ENCODE measurements around the gene ISM1.

ISM1 gene

DNA sequence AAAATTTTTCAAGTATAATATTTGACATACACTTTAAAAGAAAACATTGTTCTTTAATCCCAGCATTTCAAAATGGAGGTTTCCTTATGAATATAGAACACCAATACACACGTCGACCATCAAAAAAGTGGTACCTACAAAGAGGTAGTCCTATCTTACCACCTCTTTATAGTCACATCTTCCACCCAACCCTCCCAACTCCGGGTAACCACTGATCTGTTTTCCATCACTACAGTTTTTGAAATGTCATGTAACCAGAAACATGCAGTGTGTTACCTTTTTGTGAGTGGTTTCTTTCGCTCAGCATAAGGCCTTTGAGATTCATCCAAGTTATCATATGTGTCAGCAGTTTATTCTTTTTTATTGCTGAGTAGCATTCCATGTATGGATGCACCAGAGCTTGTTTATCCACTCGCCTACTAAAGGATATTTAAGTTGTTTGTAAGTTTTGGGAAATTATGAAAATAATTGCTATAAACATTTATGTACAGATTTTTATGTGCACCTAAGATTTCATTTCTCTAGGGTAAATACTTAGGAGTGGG is 104.8 kb downstream of the ISM1 start:
- FAIRE-seq (no peak), DNase-seq (ENCODE audit: insufficient read length) (no peak)
- no peak for TF ChIP-seq TAF1 (IDR thresholded peaks at IDR 0.05; ENCODE audit: borderline replicate concordance, low read depth, low read length)
- TF ChIP-seq POLR2A (IDR thresholded peaks at IDR 0.05; ENCODE audit: low read depth, low read length) = no peak
- no peak for TF ChIP-seq POLR2AphosphoS5 (IDR thresholded peaks at IDR 0.05; ENCODE audit: low read depth, low read length)

GRCh38 chr20:13331536-13331935 is 110.5 kb downstream of the ISM1 start:
- DNase-seq (ENCODE audit: insufficient read length) (no peak), FAIRE-seq (no peak)
- TF ChIP-seq POLR2A (IDR thresholded peaks at IDR 0.05; ENCODE audit: low read depth, low read length) (no peak), POLR2AphosphoS5 (IDR thresholded peaks at IDR 0.05; ENCODE audit: low read depth, low read length) (no peak), TAF1 (IDR thresholded peaks at IDR 0.05; ENCODE audit: borderline replicate concordance, low read depth, low read length) (no peak)

- TF ChIP-seq TAF1 (IDR thresholded peaks at IDR 0.05; ENCODE audit: borderline replicate concordance, low read depth, low read length) (no peak), POLR2A (IDR thresholded peaks at IDR 0.05; ENCODE audit: low read depth, low read length) (no peak), POLR2AphosphoS5 (IDR thresholded peaks at IDR 0.05; ENCODE audit: low read depth, low read length) (no peak)
- FAIRE-seq (no peak), DNase-seq (ENCODE audit: insufficient read length) (no peak)
Measured at GRCh38 chr20:13333036-13333435, 112.0 kb downstream of the ISM1 start.

DNA sequence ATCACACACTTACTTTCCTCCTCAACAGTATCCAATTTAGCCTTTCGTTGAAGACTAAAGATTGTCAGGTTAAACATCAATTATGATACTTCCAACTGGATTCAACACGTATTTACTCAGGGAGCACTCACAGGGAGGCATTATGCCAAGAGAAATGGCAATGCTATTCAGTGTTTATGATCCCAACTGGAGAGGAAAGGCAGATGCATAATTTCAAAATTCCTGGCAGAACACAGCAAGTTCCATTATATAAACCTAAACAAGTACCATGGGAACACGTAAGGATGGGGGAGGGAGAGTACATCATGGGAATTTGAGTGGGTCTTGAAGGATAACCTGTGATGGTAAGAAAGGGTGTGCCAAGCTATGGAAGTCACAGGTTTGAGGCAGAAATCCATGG is 112.7 kb downstream of the ISM1 start:
- no peak for TF ChIP-seq POLR2A (IDR thresholded peaks at IDR 0.05; ENCODE audit: low read depth, low read length)
- no peak for TF ChIP-seq POLR2AphosphoS5 (IDR thresholded peaks at IDR 0.05; ENCODE audit: low read depth, low read length)
- TF ChIP-seq TAF1 (IDR thresholded peaks at IDR 0.05; ENCODE audit: borderline replicate concordance, low read depth, low read length) = no peak
- DNase-seq (ENCODE audit: insufficient read length) (no peak), FAIRE-seq (no peak)

DNA sequence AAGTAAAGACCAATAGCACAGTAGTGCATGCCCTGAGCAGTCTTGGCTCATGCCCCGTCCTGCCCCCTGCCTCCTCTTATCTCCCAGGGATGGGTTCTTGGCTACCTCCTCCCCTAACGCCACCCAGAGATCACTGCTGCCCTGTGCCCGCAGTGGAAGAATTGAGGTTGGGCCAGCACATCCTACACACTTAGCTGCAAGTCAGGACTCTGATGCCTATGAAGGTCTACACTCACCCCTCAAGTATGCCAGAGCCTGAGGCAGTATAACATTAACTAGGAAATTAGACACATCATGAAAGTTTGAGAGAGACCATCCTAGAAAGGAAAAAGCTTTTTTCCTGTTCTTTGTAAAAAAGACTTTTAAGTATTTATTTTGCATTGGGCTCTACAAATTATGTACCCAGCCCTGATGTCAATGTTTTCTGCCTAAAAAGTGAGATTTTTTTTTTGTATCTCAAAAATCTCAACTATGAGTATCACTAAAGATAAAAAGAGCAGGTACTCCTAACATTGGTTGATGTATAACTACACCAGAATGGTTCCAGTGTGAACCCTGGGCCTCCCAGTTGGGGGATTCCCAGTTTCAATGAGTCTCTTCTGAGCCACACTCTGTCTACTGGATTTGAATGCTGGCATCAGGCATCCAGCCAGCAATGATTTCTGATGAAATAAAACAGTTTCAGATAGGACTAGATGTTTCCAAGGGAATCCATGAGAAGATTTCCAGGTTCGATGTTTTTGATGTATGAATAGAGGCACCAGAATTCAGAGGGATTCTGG is 115.4 kb downstream of the ISM1 start:
- no peak for DNase-seq (ENCODE audit: insufficient read length)
- peak; percentile 14 for FAIRE-seq

DNA sequence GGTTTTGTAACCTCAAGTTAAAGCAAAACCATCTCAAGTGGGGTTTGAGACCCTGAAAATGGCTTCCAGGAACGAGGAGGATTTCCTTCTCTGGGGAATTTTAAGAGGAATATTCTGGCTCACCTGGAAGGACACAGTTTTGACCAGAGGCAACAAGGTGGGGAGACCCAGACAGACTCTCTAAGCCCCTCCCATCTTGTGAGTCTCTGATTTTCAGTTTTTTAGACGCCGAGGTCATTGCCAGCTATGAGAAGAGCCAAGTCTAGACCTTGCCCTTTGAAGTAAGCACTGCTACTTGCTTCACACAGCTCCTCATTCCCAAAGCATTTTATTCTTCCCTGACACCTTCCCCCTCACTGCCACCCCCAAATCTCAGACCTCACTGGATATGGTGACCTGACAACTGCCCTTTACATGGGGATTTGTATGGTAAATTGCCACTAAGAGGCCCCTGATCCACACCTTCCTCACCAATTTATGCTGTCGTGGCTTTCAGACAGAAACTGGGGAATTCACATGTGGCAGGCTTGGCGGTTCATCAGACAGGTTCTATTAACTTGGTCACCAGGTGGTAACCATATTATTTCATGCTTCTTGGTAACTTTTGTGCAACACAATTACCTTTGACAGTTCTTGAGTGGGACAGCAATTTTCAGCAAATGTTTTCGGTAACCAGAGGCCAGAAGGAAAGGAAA is 116.2 kb downstream of the ISM1 start:
- TF ChIP-seq TAF1 (IDR thresholded peaks at IDR 0.05; ENCODE audit: borderline replicate concordance, low read depth, low read length) (no peak), POLR2A (IDR thresholded peaks at IDR 0.05; ENCODE audit: low read depth, low read length) (no peak), POLR2AphosphoS5 (IDR thresholded peaks at IDR 0.05; ENCODE audit: low read depth, low read length) (no peak)
- DNase-seq (ENCODE audit: insufficient read length) = no peak
- no peak for FAIRE-seq

More for the DNA sequence above, 115.4 kb downstream of the ISM1 start:
- TF ChIP-seq POLR2A (IDR thresholded peaks at IDR 0.05; ENCODE audit: low read depth, low read length) = no peak
- no peak for TF ChIP-seq POLR2AphosphoS5 (IDR thresholded peaks at IDR 0.05; ENCODE audit: low read depth, low read length)
- no peak for TF ChIP-seq TAF1 (IDR thresholded peaks at IDR 0.05; ENCODE audit: borderline replicate concordance, low read depth, low read length)

DNA sequence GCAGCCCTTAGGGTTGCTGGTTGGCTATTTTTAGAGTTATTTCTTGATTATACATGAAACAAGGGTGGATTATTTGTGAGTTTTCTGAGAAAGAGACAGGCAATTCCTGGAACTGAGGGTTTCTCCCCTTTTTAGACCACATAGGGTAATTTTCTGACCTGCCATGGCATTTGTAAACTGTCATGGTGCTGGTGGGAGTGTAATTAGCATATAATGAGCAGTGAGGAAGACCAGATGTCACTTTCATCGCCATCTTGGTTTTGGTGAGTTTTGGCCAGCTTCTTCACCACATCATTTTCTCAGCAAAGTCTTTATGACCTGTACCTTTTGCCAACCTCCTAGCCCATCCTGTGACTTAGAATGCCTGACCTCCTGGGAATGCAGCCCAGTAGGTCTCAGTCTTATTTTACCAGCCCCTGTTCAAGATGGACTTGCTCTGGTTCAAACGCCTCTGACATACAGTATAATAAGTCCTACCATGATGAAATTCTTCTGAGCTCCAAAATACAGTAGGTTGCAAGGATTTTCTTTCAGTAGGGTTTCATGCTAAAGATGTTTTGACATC is 117.1 kb downstream of the ISM1 start:
- FAIRE-seq (peak; percentile 24), DNase-seq (ENCODE audit: insufficient read length) (no peak)
- TF ChIP-seq TAF1 (IDR thresholded peaks at IDR 0.05; ENCODE audit: borderline replicate concordance, low read depth, low read length) = no peak
- TF ChIP-seq POLR2AphosphoS5 (IDR thresholded peaks at IDR 0.05; ENCODE audit: low read depth, low read length) = no peak
- TF ChIP-seq POLR2A (IDR thresholded peaks at IDR 0.05; ENCODE audit: low read depth, low read length) = no peak

DNA sequence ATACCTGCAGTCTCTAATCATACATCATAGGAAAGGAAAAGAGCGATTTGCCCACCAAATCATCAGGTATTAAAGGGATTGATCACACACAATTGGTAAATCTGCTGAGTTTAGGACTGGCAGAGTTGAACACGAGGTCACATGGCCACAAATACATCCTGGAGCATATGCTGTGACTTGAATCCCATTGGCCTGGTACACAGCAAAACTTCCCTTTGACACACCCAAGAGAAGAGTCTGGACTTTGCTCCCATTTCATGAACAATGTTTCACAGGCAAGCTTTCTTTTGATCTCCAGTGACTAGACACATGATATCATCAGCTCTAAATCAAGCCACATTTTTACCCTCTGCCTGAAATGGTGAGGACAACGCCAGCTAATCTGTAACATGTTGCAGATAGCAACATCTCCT is 117.9 kb downstream of the ISM1 start:
- no peak for TF ChIP-seq TAF1 (IDR thresholded peaks at IDR 0.05; ENCODE audit: borderline replicate concordance, low read depth, low read length)
- no peak for TF ChIP-seq POLR2AphosphoS5 (IDR thresholded peaks at IDR 0.05; ENCODE audit: low read depth, low read length)
- no peak for TF ChIP-seq POLR2A (IDR thresholded peaks at IDR 0.05; ENCODE audit: low read depth, low read length)
- DNase-seq (ENCODE audit: insufficient read length) (no peak), FAIRE-seq (no peak)

GRCh38 chr20:13340088-13340487 is 119.0 kb downstream of the ISM1 start:
- DNase-seq (ENCODE audit: insufficient read length) (no peak), FAIRE-seq (no peak)
- TF ChIP-seq TAF1 (IDR thresholded peaks at IDR 0.05; ENCODE audit: borderline replicate concordance, low read depth, low read length) (no peak), POLR2A (IDR thresholded peaks at IDR 0.05; ENCODE audit: low read depth, low read length) (no peak), POLR2AphosphoS5 (IDR thresholded peaks at IDR 0.05; ENCODE audit: low read depth, low read length) (no peak)

DNA sequence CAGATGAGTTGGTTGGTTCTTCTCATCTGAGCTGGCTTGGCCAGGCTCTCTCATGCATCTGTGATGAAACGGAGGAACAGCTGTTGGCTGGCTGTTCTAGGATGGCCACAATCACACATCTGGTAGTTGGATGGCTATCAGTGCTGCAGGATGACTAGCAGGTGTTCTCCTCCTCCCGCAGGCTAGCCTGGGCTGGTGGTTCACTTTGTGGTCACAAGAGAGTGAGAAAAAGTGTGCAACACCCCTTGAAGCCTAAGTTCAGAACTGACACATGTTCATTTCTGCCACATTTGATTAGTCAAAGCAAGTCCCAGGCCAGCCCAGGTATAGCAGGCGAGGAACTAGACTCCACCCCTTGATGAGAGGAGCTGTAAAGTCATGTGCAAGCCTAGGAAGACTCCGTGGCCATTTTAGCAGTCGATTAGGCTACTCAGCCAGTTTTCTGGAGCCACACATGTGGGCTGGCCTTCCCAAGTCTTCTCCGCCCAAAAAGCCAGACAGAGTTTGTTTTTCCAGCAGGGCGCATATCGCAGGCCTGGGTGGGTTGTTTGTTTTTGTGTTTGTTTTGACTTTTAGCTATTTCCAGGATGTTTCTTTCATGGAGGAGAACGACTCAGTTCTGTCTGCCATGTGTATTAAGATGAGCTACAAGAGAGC is 120.8 kb downstream of the ISM1 start:
- FAIRE-seq (no peak), DNase-seq (ENCODE audit: insufficient read length) (no peak)
- TF ChIP-seq TAF1 (IDR thresholded peaks at IDR 0.05; ENCODE audit: borderline replicate concordance, low read depth, low read length) = no peak
- no peak for TF ChIP-seq POLR2AphosphoS5 (IDR thresholded peaks at IDR 0.05; ENCODE audit: low read depth, low read length)
- TF ChIP-seq POLR2A (IDR thresholded peaks at IDR 0.05; ENCODE audit: low read depth, low read length) = no peak

All from GM12892 (cell line).